NCI-H2196 treated with DMSO at 0.1 percent for 48 hours (cell line): ENCODE data around the gene PARN.
A peak's percentile ranks its signal among the peaks of the same experiment; 100 is the strongest.
"Not testable (repeated sequence)": the region's sequence is repeated elsewhere in the genome, so short reads cannot be mapped to it uniquely, and the experiment has no call there.

ENCODE experiments used
- DNase-seq: peaks from one replicate; lab custom pipeline; 2025; ENCODE audit not compliant: unreplicated experiment; lab: John Stamatoyannopoulos, UW

Gene PARN, protein sequence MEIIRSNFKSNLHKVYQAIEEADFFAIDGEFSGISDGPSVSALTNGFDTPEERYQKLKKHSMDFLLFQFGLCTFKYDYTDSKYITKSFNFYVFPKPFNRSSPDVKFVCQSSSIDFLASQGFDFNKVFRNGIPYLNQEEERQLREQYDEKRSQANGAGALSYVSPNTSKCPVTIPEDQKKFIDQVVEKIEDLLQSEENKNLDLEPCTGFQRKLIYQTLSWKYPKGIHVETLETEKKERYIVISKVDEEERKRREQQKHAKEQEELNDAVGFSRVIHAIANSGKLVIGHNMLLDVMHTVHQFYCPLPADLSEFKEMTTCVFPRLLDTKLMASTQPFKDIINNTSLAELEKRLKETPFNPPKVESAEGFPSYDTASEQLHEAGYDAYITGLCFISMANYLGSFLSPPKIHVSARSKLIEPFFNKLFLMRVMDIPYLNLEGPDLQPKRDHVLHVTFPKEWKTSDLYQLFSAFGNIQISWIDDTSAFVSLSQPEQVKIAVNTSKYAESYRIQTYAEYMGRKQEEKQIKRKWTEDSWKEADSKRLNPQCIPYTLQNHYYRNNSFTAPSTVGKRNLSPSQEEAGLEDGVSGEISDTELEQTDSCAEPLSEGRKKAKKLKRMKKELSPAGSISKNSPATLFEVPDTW

DNA sequence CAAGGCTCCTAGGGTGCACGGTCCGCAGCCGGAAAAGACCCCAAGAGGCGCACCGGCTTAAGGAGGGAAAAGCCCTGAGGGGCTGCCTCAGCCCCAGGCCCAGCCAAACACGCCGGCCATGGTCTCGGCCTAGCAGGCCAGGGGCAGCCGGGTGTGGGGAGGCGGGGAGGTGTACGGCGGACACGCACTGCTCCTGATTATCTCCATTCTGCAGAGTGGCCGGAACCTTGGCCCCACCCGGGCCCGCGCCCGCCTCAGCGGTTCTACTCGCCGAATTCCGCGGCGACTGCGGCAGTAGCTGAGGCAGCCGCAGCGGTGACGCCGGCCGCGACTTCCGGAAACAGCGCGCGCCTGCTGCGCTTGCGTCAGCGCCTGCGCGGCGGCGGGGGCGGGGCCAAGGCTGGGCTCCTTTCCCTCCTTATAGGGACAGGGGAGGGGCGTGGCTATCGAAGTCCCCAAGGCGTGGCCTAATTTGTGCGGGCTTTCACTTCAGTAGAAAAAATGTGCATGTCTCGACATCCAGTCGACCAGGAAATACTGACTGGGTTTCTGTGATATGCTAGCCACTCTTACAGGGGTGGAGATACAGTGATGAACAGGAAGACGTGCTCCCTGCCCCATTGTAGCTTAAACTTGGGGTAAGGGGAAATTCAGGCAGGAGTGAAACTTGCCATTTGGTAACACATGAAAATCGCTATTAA, at the start of gene PARN:
TSS of gene PARN (minus strand) at position 342 of the 701 bp plus-strand sequence. CDS start at position 207, 135 bp downstream.
- peak; percentile 97 for DNase-seq

DNA sequence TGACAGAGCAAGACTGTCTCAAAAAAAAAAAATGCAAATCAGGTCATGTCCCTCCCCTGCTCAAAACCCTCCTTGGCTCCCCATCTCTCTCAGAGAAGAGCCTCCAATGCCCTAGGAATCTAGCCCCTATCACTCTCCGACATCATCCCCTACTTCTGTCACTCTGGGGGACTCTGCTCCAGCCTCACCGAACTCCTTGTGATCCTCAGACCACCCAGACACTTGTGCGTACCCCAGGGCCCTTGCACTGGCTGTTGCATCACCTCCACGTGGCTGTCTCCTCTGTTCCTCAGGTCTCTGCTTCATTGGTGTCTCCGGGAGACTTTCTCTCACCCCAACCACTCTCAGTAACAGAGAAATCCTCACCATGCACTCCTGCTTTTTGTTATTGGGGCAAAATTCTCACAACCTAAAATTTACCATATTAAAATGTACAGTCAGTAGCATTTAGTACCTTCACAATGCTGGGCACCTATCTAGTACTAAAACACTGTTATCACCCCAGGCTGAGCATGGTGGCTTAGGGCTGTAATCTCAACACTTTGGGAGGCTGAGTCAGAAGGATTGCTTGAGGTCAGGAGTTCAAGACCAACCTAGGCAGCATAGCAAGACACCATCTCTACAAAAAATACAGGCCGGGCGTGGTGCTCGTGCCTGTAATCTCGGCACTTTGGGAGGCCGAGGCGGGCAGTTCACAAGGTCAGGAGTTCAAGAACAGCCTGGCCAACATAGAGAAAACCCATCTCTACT, 48.9 kb upstream of the PARN start:
- no peak for DNase-seq

GRCh38 chr16:14677627-14678026, 47.6 kb upstream of the PARN start:
- no peak for DNase-seq

DNA sequence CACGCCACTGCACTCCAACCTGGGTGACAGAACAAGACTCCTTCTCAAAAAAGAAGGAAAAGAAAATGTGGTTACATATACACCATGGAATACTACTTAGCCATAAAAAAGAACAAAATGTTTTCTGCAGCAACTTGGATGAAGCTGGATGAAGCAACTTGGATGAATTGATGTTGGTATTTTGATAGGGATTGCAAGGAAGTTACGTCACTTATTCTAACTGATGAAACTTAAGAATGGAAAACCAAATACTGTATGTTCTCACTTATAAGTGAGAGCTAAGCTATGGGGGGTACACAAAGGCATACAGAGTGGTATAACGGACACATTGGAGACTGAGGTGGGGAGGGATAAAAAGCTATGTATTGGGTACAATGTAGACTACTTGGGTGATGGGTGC, 46.6 kb upstream of the PARN start:
- no peak for DNase-seq

GRCh38 chr16:14672403-14672971, 42.4 kb upstream of the PARN start:
- no peak for DNase-seq

DNA sequence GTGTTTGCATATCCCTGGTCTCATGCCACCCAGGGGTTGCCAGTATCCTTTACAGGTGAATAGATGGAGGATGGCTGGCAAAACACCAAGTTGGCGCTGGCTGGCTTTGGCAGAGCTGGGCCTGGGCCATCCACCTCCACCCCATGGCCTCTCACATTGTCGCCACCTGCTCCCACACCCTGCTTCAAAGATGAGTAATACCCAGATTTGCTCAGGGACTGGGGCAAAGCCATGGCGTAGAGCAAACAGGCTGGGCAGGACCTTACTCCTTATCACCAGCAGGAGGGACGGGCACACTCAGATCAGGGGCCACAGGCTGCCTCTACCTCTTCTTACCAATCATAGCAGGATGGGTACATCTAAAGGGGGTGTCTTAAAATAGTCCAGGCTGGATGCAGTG, 39.7 kb upstream of the PARN start:
- peak; percentile 91 for DNase-seq

- no peak for DNase-seq
Measured at GRCh38 chr16:14668556-14669223, 38.6 kb upstream of the PARN start.

DNA sequence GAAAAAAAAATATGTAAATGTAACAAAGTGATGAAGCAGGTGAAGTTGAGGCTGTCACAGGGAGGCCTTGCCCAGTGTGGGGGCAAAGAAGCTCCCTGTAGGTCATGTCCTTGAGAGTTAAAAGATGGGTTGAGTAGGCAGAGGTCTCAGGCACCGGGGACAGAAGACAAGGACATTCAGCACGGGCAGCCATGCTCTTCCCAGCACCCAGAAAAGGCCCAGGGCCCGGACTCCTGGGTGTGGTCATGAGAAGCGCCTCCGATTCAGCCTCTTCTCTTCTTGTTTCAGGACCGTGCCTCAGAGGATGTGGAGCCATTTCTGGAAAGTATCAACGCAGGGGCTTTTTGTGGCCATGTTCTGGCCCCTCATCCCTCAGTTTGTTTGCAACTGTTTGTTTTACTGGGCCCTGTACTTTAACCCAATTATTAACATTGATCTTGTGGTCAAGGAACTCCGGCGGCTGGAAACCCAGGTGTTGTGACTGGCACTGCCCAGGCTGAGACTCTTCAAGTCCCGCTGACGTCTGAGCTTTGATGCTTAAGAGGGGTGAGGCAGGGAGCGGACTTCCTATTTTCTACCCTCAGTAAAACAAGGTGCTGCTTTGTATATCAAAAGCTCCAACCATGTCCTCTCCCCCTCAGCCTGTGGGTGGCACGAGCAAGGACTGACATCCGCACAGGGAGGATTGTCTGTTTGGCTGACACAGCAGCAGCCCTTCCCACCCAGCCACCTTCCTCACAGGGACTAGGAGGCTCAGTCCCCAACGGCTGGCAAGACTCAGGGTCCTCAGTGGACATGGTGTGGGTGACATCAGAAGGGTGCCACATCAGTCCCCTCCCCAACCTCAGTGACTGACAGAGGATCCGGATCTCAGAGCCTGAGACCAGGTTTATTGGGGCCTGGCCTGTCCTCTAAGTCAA, 37.5 kb upstream of the PARN start:
- no peak for DNase-seq

DNA sequence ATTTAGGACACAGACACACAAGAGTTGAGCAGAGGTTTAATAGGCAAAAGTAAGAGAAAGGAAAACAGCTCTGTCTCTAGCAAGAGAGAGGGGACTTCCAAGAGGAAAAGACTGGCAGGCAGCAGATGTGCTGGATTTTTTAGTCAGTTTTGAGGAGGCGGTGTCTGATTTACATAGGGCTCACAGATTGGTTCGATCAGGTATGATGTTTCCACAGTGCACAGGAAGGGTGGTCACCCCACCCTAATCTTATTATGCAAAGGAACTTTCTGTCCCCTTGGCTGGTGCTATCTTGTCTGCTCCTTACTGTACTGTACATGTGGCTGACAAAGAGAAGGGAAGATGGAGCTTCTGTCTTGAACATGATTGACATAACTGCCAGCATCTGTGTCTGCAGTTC, 28.0 kb upstream of the PARN start:
- no peak for DNase-seq

GRCh38 chr16:14652726-14653125, 22.7 kb upstream of the PARN start:
- no peak for DNase-seq

DNA sequence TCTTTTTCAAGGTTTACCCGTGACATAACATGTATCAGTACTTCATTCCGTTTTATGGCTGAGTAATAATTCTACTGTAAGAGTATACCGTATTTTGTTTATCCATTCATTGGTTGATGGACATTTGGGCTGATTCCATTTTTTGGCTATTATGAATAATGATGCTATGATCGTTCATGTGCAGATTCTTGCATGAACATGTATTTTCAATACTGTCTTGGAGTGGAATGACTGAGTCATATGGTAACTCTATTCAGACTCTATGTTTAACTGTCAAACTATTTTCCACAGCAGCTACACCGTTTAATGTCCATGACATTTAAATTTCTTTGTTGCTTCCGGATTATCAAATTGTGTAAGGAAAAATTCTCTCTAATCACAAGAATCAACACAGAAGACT, 20.6 kb upstream of the PARN start:
- no peak for DNase-seq

GRCh38 chr16:14649816-14650215, 19.8 kb upstream of the PARN start:
- no peak for DNase-seq

- DNase-seq: no peak
Measured at GRCh38 chr16:14641926-14642325, 11.9 kb upstream of the PARN start.

GRCh38 chr16:14641206-14641605, 11.1 kb upstream of the PARN start:
- DNase-seq: no peak

DNA sequence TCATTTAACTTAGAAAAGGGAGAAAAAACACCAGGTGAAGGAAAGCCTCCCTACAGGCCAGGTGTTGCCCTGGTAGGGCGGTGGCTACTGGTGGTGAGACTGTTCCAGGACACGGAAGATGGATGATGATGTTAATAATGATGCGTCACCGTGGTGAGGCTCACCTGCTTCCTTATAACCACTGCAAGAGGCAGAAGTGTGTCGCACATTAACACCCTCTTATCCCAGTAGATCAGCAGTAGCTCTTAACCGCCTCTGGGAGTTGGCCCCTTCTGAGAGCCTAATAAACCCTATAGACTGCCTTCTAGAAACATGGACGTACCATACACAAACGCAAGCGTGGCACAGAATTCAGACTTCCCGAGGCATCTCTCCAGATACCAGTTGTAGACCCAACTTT, 10.5 kb upstream of the PARN start:
- no peak for DNase-seq

GRCh38 chr16:14636951-14637240, 6.8 kb upstream of the PARN start:
- not testable (repeated sequence) for DNase-seq

GRCh38 chr16:14636179-14636950, 6.3 kb upstream of the PARN start:
- DNase-seq: not testable (repeated sequence)

DNA sequence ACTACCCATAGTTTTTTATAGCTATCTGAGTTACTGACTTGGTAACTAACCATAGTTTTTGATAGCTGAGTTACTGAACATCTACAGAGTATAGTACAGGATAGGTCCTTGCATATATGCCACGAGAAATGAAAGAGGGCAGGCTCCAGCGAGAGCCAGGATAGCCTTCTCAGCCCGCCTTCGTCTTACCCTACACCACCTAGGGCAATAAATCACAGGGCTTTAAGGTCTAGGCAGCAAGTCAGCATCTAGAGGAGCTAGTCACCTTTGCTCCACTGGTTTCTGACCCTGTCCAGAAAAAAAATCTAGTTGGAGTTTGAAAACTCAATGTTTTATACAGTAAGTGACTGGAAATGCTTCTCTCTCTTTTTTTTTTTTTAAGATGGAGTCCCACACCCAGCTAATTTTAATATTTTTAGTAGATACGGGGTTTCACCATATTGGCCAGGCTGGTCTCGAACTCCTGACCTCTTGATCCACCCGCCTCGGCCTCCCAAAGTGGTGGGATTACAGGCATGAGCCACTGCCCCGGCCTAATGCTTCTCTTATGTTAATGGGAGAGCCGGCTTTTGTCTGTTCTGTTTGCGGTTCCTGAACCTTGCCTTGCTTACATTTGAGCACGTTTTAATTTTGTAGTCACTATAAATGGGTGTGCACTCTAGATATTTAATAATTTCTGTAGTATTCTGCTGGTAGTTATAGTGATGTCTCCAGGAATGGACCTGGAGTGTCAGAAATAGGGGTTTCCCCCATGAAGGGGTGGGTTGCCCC, 5.5 kb upstream of the PARN start:
- no peak for DNase-seq
